MG63 (cell line): ENCODE data around the gene PI4KA. TPM values are rescaled to one million over a fixed set of nuclear protein-coding genes. Genes with fewer than 3 reads are reported as not detected.
"Not testable (repeated sequence)": the region's sequence is repeated elsewhere in the genome, so short reads cannot be mapped to it uniquely, and the experiment has no call there.

Experiments
- DNase-seq: peaks from one replicate; pipeline ENCODE4 v3.0.0-alpha.2; 2020
- H3K27me3 ChIP-seq: fragments of 250-450 bp; sonication (Bioruptor Pico); 2 replicates; pipeline ENCODE4 v1.5.1; 2020; ENCODE audit warnings: mild to moderate bottlenecking, moderate library complexity
- H3K36me3 ChIP-seq: fragments of 250-450 bp; sonication (Bioruptor Pico); 2 replicates; pipeline ENCODE4 v1.5.1; 2020; ENCODE audit warnings: mild to moderate bottlenecking, moderate library complexity
- H3K4me3 ChIP-seq: fragments of 250-450 bp; sonication (Bioruptor Pico); 2 replicates; pipeline ENCODE4 v1.5.1; 2020; ENCODE audit warnings: mild to moderate bottlenecking, moderate library complexity
- H3K9me3 ChIP-seq: fragments of 250-450 bp; sonication (Bioruptor Pico); 2 replicates; pipeline ENCODE4 v1.5.1; 2020; ENCODE audit warnings: mild to moderate bottlenecking, moderate library complexity
- total RNA-seq: library from RNA; depleted of rRNA; stranded (reverse); fragments of >200 nt; shearing (Covaris generic); gene quantifications from 2 replicates; pipeline ENCODE4 v1.2.3, GENCODE V29; 2014; ENCODE audit warnings: low replicate concordance; rRNA removed

The PI4KA gene
- 19.7 and 24.3 TPM in 2 replicates for total RNA-seq

GRCh38 chr22:20858615-20859416 lies at the start of gene PI4KA, which contains the start of gene SNAP29:
PI4KA (minus strand) TSS chr22:20858811; CDS start chr22:20858725, 86 bp downstream.
SNAP29 (plus strand) TSS chr22:20859007; CDS start chr22:20859111, 104 bp downstream.
- Histone ChIP-seq H3K36me3 (peaks cover 2% of the 10 kb centered on the region), H3K27me3 (no peaks in the 10 kb centered on the region), H3K4me3 (peak within 1 kb of the TSS; percentile 84), H3K9me3 (no peaks in the 10 kb centered on the region)
- peak; percentile 99 for DNase-seq

- no peaks in the 10 kb centered on the region for H3K27me3 ChIP-seq
- no peaks in the 10 kb centered on the region for H3K36me3 ChIP-seq
- no peaks in the 10 kb centered on the region for H3K9me3 ChIP-seq
- DNase-seq = no peak
- no peak overlapping the region for H3K4me3 ChIP-seq
These were observed 47.8 kb upstream of the PI4KA start for GRCh38 chr22:20906387-20906767.

GRCh38 chr22:20905415-20906386 lies 47.1 kb upstream of the PI4KA start:
- no peaks in the 10 kb centered on the region for H3K36me3 ChIP-seq
- DNase-seq = no peak
- no peaks in the 10 kb centered on the region for H3K27me3 ChIP-seq
- no peak overlapping the region for H3K4me3 ChIP-seq
- no peaks in the 10 kb centered on the region for H3K9me3 ChIP-seq

GRCh38 chr22:20904980-20905355 lies 46.4 kb upstream of the PI4KA start:
- Histone ChIP-seq H3K9me3 (no peaks in the 10 kb centered on the region), H3K36me3 (no peaks in the 10 kb centered on the region), H3K4me3 (no peak overlapping the region), H3K27me3 (no peaks in the 10 kb centered on the region)
- DNase-seq = peak; percentile 11

GRCh38 chr22:20904008-20904979 lies 45.7 kb upstream of the PI4KA start:
- peak; percentile 80 for DNase-seq
- H3K27me3 ChIP-seq = no peaks in the 10 kb centered on the region
- no peaks in the 10 kb centered on the region for H3K9me3 ChIP-seq
- H3K4me3 ChIP-seq = no peak overlapping the region
- H3K36me3 ChIP-seq = no peaks in the 10 kb centered on the region

- Histone ChIP-seq H3K4me3 (no peak overlapping the region), H3K36me3 (no peaks in the 10 kb centered on the region), H3K27me3 (no peaks in the 10 kb centered on the region), H3K9me3 (no peaks in the 10 kb centered on the region)
- DNase-seq = no peak
These were observed 44.5 kb upstream of the PI4KA start for GRCh38 chr22:20903093-20903492.

- H3K4me3 ChIP-seq = not testable (repeated sequence)
These were observed 42.8 kb upstream of the PI4KA start for GRCh38 chr22:20901093-20902033.

GRCh38 chr22:20899827-20900423 lies 41.3 kb upstream of the PI4KA start:
- no peak for DNase-seq
- Histone ChIP-seq H3K4me3 (no peak overlapping the region), H3K9me3 (no peaks in the 10 kb centered on the region), H3K27me3 (no peaks in the 10 kb centered on the region), H3K36me3 (no peaks in the 10 kb centered on the region)

More at GRCh38 chr22:20901093-20902033, 42.8 kb upstream of the PI4KA start:
- not testable (repeated sequence) for DNase-seq, H3K9me3 ChIP-seq, H3K27me3 ChIP-seq, H3K36me3 ChIP-seq

GRCh38 chr22:20897737-20898136 lies 39.1 kb upstream of the PI4KA start:
- H3K4me3 ChIP-seq, DNase-seq, H3K36me3 ChIP-seq, H3K27me3 ChIP-seq, H3K9me3 ChIP-seq: not testable (repeated sequence)

- H3K36me3 ChIP-seq = peaks cover 8% of the 10 kb centered on the region
- H3K27me3 ChIP-seq = no peaks in the 10 kb centered on the region
- H3K4me3 ChIP-seq = no peak overlapping the region
- no peak for DNase-seq
- H3K9me3 ChIP-seq = no peaks in the 10 kb centered on the region
These were observed 32.4 kb upstream of the PI4KA start for GRCh38 chr22:20890975-20891374.

GRCh38 chr22:20889904-20890540 lies 31.4 kb upstream of the PI4KA start:
- no peaks in the 10 kb centered on the region for H3K27me3 ChIP-seq
- H3K36me3 ChIP-seq = peaks cover 8% of the 10 kb centered on the region
- no peaks in the 10 kb centered on the region for H3K9me3 ChIP-seq
- DNase-seq = no peak
- no peak overlapping the region for H3K4me3 ChIP-seq

GRCh38 chr22:20889025-20889704 lies 30.6 kb upstream of the PI4KA start:
- no peak for DNase-seq
- no peaks in the 10 kb centered on the region for H3K27me3 ChIP-seq
- no peaks in the 10 kb centered on the region for H3K9me3 ChIP-seq
- H3K4me3 ChIP-seq = no peak overlapping the region
- H3K36me3 ChIP-seq = peaks cover 8% of the 10 kb centered on the region

- H3K4me3 ChIP-seq = no peak overlapping the region
- peaks cover 14% of the 10 kb centered on the region for H3K36me3 ChIP-seq
- no peaks in the 10 kb centered on the region for H3K9me3 ChIP-seq
- H3K27me3 ChIP-seq = no peaks in the 10 kb centered on the region
- DNase-seq = no peak
These were observed 28.8 kb upstream of the PI4KA start for GRCh38 chr22:20887375-20887774.
